ENCODE results near the gene NOTCH2.
"Not testable (repeated sequence)": the region's sequence is repeated elsewhere in the genome, so short reads cannot be mapped to it uniquely, and the experiment has no call there.

The NOTCH2 gene

DNA sequence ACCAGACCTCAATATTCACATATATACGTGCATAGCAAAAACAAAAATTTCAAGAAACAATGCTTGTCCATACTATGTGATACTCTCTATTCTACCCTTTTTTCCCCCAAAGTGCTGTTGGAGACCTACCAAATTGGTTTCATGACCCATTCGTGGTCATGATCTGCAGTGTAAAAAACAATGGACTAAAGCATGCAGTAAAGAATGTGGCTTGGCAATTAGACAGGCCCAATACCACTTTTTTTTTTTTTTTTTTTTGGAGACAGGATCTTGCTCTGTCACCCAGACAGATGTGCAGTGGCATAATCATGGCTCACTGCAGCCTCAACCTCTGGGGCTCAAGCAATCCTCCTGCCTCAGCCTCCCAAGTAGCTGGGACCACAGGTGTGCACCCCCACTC is 21.3 kb downstream of the NOTCH2 start:
- not testable (repeated sequence) for DNase-seq

DNA sequence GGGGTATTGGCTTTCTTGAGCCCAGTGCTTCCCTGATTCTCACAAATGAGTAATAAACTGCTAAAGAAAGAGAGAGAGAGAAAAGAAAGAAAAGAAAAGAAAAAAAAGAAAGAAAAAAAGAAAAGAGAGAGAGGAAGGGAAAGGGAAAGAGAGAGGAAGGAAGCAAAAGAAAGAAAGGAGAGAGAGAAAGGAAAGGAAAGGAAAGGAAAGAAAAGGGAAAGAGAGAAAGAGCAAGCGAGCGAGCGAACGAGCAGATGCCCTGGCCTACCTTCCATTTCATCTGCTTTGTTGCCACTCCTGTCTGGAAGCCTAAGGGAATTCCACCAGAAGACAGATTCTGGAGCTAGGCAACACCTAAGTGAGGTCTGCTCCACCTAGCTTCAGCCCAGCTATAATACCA is 27.7 kb downstream of the NOTCH2 start:
- not testable (repeated sequence) for DNase-seq

DNA sequence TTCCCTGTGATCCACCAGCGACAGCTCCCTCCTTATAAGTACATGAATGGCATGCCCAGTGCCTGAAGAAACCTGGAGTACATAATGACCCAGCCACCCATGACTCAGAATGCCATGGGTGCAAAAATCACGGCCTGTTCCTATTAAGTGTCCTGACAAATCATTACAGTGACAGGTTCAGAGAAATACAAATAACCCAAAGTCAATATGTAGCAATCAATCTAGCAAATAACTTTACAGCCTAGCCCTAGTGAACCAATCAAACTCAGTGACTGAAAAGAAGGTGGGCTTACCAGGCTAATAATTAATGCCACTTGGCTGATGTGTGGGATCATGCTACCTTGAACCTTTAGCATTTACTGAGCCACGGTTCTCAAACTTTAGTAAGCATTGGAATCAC is 37.2 kb downstream of the NOTCH2 start:
- DNase-seq, result not testable (repeated sequence)

DNA sequence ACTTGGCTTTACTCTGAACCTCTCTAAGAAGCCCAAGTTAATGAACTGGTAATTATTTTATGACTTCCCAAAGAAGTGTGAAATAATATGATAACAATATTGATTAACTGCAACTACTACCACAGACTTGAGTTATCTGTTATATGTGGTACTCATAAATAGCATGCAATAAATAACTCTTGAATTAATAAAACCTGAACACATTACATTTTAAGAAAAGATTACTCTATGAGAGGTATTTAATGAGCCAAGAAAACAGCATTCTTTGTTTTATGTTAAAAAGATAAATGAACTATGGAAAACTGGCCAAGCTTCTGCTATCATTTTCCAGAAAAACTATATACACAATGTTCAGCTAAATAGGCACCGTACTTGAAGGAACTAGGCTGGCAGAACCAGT is 45.7 kb downstream of the NOTCH2 start:
- not testable (repeated sequence) for DNase-seq

DNA sequence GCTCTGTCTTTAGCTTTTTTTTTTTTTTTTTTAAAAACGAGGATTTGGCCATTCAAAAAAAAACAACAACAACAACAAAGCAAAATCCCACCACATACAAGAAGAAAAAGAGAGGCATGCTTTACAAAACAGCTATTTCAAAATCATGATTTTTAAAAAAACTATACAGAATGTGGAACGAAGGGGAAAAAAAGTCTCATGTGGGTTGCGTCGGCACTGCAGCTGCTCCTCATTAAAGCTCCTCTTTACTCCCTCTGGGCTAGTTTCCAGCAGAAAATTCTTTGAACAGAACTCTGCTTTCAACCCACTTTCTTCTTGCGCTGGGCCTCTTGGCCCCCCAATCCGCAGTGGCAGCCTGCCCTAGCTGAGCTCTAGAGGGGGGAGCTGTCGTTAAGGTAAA is 54.5 kb downstream of the NOTCH2 start:
- DNase-seq, result not testable (repeated sequence)

DNA sequence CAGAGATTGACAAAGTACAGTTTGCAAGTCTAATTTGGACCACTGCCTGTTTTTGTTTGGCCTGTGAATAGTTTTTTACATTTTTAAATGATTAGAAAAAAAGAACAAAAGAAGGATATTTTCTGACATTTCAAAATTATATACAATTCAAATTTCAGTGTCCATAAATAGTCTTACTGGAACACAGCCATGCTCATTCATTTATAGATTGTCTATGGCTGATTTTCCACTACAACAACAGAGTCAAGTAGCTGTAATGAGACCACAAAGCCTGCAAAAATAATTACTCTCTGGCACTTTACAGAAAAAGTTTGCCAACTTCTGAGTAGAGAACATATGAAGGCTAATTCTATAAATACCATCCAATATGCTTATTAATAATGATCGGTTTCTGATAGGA is 61.1 kb downstream of the NOTCH2 start:
- DNase-seq, result not testable (repeated sequence)

DNA sequence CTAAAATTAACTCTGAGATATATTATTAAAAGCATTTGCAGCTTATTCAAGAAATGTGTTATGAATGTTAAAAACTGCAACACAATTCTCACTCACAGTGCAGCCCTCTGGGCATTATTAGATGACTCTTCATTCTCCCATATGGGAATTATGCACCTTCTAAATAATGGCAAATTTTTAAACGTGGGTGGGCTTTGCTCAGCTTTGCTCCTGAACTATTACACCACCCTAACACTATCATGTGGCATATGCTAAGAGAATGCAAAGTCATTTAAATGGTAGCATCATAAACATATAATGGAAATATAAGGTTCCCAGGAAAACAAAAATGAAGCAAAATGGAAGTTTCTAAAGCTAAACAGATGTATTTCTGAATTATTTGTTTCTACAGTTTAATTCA is 61.6 kb downstream of the NOTCH2 start:
- not testable (repeated sequence) for DNase-seq

DNA sequence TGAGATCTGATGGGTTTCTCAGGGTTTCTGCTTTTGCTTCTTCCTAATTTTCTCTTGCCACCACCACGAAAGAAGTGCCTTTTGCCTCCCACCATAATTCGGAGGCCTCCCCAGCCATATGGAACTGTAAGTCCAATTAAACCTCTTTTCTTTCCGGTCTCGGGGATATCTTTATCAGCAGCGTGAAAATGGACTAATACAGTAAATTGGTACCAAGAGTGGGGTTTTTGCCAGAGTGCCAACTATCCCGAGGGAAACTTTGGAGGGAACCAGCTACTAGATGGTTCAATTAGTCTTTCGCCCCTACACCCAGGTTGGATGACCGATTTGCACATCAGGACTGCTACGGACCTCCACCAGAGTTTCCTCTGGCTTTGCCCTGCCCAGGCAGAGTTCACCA is 68.4 kb downstream of the NOTCH2 start:
- not testable (repeated sequence) for DNase-seq

DNA sequence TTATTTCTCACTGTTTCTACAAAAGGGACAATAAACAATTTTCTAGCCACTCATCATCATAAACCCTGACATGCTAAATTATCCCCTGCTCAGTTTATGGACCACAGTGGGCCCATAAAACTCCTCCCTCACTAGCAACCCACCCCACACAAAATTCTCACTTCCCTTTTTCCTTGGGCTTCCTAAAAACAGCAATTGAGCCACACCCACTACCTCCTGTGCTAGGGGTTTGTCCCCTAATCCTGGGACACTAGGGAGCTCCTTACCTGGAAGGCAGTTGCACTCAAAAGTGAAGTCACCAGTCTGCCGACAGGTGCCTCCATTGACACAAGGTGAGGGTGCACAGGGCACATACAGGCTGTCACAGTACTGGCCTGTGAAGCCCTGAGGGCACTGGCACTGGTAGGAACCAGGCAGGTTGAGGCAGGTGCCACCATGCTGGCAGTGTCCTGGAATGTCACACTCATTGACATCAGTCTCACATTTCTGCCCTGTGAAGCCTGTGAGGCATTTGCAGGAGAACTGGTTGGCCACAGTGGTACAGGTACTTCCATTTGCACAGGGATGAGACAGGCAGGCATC is 72.6 kb downstream of the NOTCH2 start:
- DNase-seq, result not testable (repeated sequence)

DNA sequence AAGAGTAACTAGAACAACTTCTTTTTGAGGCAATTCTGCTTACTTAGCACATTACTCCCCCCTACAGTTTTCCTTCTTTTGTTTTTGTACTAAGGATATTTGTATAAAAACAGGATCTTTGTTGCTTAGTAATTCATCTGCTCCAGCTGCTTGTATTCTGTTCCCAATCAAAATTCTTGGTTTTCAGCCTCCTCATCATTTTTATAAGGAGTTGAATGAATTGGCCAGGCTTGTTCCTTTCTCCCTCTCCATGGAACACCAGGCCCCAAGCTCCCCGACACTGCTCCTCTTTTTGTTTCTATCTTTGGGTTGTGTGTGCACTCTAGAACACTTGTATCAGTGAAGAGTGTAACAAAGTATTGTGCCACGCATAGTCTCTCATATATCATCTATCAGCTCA is 73.5 kb downstream of the NOTCH2 start:
- DNase-seq, result not testable (repeated sequence)

DNA sequence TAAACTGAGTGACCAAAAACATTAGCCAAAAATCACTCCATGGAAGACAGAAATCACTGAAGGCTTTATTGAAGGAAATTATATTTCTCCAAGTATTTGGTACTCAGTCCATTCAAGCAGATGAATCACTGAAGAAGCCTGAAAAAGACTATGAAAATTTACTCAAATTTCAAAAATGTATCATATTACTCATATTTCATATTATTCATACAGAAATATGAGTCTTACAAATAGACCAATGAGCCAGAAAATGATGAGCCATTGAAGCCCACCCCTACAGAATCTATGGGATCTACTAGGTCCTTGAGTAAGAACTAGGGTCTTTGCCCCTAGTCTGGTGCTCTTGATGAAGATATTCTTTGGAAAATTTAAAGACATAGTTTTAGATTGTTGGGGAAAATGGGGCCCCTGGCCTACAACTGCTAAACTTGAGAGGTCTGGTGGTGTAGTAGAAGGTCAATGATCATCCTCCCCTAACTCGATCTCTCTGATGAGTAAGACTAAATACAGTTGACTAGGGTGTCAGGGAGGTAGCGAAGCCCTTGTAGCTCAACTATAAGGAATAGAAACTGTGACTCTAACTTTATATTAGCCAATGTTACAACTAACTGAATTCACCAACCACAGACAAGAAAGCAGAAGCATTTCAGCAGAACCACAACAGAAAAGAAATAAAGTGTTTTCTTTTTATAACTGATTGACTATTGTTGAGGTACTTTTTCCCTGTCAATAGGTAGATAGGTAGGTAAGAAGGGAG is 81.0 kb downstream of the NOTCH2 start:
- DNase-seq, result no peak

DNA sequence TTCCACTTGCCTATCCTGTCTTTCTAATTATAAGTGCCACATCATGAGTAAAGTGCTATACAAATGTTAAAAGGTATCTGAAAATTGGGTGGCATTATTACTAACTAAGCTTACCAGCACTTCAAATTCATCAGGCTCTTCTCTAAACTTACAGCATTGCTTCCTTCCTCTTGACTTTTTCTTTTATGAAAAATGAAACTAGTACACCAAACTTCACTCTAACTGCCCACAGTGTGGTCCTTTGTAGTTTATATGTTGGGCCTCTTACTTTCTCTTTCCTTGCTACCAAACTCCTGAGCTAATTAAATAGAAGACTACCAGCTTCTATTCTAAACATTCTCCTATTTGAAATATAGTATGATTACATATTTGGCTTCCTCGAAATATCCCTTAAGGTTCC is 81.8 kb downstream of the NOTCH2 start:
- no peak for DNase-seq

DNA sequence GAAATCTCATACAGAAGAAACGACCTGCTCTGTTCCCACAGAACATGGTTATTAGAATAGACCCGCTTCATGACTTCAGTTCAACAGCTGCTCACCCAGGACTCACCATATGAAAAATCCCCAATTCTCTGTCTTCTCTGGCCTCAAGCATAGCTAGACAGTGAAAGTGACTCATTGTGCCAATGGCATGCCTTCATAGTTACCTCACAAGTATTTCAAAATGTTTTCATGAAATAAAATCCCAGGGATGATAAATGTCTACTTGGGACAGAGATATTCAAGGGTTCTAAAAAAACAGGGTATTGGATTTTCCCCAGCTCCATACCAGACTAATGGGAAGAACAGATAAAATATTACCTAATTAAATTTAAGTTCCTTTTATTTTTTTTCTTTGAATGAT is 82.3 kb downstream of the NOTCH2 start:
- no peak for DNase-seq

DNA sequence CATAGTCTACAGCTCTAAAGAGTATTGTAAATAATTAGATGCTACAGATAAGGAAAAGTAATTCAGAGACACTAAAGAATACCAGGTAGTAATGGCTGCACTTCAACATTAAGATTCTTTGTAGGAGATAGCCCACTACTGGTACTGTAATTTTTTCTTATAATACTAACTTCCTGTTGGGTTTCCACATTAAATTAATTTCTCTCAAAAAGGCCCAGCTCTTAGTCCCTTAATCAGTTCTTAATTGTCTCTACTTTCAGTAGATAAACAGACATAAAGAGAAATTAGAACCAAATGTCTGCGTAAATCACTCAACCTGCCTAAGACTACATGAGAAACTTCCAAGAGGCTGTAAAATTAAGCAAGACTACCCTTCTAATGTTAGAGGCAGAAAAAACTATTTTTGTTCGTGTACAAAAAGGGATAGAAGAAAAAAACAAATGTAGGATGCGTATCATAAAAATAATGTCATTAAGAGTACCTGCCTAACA is 83.4 kb downstream of the NOTCH2 start:
- DNase-seq, result no peak

DNA sequence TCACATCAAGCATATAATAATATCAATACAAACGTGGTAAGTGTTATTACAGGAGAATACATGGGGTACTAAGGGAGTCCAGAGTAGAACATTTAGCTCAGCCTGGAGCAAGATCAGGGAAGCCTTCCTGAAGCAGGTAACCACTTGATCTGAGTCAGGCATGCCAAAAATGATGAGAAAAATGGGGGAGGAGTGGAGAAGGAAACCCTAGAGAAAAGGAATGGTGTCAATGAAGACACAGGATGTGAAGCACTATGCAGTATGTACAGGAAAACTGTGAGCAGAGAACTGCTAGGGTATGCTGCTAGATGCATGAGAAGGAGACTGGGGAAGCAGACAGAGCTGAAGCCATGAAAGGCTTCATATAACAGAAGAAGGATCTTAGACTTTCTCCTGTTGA is 84.7 kb downstream of the NOTCH2 start:
- DNase-seq, result no peak

DNA sequence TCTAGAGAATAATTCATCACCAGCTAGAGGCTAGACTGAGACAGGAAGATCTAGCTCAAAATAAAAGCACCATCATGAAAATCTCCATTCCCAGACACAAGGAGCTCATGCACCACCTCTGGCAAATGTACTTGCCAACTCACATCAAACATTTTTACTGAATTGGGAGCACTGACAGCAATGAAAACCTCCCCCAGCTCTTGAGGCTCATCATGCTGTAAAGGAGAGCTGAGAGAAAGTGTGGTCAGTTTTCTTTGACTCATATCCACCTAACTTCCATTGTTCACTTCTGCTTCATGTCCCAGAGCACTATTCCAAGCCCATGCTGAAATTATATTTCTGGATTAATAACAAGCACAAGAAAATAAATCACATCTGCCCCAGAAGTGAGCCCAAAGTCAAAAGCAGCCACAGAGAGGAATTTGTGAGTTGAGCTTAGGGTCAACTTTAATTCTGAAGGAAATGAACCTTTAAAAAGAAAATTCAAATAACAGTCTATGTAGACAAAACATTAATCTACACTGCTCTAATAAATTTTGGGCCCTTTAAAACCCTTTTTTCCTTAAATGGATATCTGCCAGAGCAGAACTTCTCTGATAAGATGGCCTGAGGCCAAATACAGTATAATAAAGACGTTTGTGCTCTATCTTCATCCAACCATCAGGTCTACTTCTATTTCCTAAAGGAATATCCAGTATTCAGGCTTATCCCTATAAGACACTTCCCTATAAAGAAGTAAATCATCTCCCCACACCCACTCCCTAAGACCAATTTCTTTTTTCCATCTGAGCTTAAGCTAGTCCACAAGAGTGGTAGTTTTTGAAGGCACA is 87.3 kb downstream of the NOTCH2 start:
- no peak for DNase-seq

DNA sequence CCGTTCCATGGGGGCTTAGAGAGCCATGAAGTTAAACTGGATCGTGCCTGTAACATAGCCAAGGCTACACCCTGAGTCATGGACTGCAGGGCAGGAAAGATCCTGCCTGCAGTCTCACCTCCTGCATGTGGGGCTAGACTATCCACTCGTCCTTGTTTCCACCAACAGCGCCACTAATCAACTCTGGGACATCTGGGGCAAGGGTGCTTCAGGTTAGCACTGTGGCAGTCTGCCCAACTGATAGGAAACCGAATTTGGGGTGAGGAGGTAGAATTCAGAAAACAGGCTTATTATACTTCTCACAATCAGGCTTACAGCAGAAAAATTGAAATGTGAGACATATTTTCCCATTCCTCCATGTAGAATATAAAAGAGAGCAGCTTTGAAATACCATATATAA is 88.0 kb downstream of the NOTCH2 start:
- DNase-seq, result no peak

DNA sequence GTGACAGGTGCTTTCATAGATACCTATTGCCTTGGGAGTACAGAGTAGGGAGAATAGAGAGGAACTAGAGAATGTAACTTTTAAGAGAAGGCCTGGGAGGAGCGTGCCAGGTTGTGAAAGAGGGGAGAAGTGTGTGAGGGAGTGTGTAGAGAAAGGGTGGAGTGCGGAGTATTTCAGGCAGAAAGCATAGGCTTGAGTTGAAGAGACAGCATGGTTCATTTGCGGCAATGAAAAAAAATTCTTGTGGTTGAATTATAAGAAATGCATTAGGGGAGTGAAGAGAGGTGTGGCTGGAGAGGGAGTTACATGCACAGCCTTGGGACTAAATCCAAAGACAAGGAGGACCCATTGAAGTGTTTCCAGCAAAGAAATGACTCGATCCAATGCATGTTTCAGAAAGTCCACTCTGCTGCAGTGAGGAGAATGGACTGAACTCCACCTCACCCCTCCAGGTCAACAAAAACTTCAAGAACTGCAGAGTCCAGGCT is 91.4 kb downstream of the NOTCH2 start:
- no peak for DNase-seq

DNA sequence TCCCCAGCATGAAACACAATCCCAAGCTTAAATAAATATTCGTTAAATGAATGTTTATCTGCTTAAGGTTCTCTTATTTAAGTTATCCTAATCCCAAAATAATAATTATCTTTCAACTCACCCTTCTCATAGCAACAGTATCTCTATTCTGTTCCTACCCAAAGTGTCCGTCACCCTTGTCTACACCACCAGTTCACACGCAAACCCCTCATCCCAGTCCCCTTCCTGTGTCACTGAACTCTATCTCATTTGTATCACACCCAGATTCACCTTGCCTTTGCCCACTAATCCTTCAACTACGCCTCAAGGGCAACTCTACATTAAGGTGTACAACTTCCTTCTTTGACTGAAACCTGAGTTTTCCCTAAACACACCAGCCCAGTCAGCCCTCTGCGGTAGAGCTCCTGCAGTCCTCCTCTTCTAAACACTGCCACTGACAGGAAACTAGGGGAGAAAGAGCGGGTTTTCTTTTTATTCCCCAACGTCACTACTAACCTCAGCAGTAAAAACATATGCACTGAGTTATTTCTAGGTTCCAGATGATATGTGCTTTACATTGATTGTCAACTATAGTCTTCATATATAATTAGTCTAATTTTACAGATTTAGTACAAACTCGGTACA is 92.2 kb downstream of the NOTCH2 start:
- not testable (repeated sequence) for DNase-seq

DNA sequence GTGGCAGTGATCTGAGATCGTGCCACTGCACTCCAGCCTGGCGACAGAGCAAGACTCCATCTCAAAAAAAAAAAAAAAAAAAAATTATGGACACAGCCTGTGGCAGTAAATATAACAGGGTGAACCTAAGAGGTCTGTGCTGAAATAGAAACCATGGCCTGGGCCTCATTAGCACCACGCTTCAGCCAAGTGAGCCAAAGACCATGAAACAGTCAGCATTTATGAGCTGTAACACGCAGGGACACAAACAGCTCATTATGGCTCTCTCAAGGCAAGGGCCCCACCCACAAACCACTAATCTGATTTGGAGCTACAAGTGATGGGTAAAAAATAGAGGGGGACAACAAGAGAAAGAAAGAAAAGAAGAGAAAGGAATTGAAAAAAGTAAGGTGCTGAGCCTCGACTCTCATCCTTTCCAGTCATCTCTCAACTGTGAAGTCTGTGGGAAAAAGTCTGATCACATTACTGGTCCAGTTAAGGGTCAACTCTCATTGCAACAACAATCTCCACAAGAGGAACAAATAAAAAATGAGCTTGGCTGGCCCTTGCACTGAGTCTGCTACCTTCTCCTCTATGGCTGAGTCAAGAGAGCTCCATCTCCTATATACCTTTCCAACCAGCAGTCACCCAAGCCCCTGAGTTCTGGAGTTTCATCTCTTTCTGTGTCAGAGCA is 93.7 kb downstream of the NOTCH2 start:
- not testable (repeated sequence) for DNase-seq

DNA sequence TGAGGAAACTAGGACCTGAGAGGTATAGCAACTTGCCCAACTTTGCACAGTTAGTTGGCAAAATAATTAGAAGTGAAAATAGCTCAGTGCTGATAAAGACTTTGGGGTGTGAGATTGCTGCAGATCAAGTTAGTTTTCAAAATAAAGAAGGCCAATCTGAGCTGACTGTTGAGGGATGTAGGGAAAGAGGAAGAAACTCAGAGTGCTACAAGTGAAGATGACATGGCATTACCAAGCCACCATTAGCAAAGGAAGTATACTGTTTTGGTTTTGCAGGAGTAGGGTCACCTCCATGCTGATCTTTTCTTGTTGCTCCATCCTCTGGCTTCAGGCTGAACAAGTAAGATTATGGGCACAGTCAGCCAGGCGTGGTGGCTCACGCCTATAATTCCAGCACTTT is 94.5 kb downstream of the NOTCH2 start:
- DNase-seq, result no peak

DNA sequence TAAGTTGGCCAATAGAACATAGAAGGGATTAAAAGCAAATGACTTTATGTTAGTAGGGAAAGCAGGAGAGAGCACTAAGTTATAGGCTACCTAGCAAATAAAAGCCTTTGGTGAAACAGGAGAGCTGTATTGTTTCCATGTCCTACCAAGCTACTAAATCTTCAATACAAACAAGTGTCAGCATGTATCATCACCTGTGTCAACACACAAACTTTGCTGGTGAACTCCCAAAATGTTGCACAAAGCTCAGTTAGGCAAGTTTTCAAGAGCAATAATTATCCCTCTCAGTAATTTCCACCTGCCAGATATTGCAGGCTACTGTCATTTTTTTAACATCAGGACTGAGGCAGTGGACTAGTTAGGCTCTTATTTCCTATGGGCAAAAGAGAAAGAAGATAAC is 95.4 kb downstream of the NOTCH2 start:
- no peak for DNase-seq

Measured in NCI-H2029 (cell line).